Putamen (tissue), 1 donor: ENCODE measurements around the gene USH1G.
"Not testable (repeated sequence)": the region's sequence is repeated elsewhere in the genome, so short reads cannot be mapped to it uniquely, and the experiment has no call there.

Experiments used
- DNase-seq: peaks from one replicate; pipeline ENCODE4 v3.0.0-alpha.2; 2016; ENCODE audit warnings: low spot score

USH1G gene

GRCh38 chr17:74930535-74931036, 7.5 kb upstream of the USH1G start:
- no peak for DNase-seq

- DNase-seq = no peak
Measured at GRCh38 chr17:74928786-74929185, 5.7 kb upstream of the USH1G start.

GRCh38 chr17:74925242-74925641, 2.2 kb upstream of the USH1G start:
- no peak for DNase-seq

GRCh38 chr17:74924250-74924948, 1.3 kb upstream of the USH1G start, which contains the start of gene OTOP2:
TSS of gene OTOP2 (plus strand) at chr17:74924273. CDS start at chr17:74924633, 360 bp downstream.
- DNase-seq = no peak

- peak; percentile 26 for DNase-seq
Measured at GRCh38 chr17:74923538-74924249, 639 bp upstream of the USH1G start.

- DNase-seq = no peak
Measured at GRCh38 chr17:74922172-74922571, 883 bp downstream of the USH1G start.

- DNase-seq = no peak
Measured at GRCh38 chr17:74921769-74922168, 1.3 kb downstream of the USH1G start.

- no peak for DNase-seq
Measured at GRCh38 chr17:74921026-74921681, 1.9 kb downstream of the USH1G start.

GRCh38 chr17:74920642-74921025, 2.4 kb downstream of the USH1G start:
- DNase-seq = no peak

- no peak for DNase-seq
Measured at GRCh38 chr17:74920306-74920620, 2.8 kb downstream of the USH1G start.

GRCh38 chr17:74919440-74920305, 3.4 kb downstream of the USH1G start:
- no peak for DNase-seq

- DNase-seq = no peak
Measured at GRCh38 chr17:74918906-74919305, 4.1 kb downstream of the USH1G start.

GRCh38 chr17:74917430-74917829, 5.6 kb downstream of the USH1G start:
- DNase-seq = no peak

- DNase-seq = no peak
Measured at GRCh38 chr17:74916851-74917199, 6.2 kb downstream of the USH1G start.

GRCh38 chr17:74916136-74916850, 6.8 kb downstream of the USH1G start:
- no peak for DNase-seq

- not testable (repeated sequence) for DNase-seq
Measured at GRCh38 chr17:74911423-74911822, 11.6 kb downstream of the USH1G start.

GRCh38 chr17:74909097-74909496, 14.0 kb downstream of the USH1G start:
- not testable (repeated sequence) for DNase-seq

- DNase-seq = no peak
Measured at GRCh38 chr17:74907012-74907411, 16.0 kb downstream of the USH1G start.

- DNase-seq = not testable (repeated sequence)
Measured at GRCh38 chr17:74906214-74906793, 16.8 kb downstream of the USH1G start.

GRCh38 chr17:74904687-74905409, 18.2 kb downstream of the USH1G start:
- DNase-seq = no peak
